Naive thymus-derived CD4-positive, alpha-beta T cell (primary cell): ENCODE measurements around the gene CHAT. TPM values are rescaled to one million over a fixed set of nuclear protein-coding genes. Genes with fewer than 3 reads are reported as not detected.

ENCODE experiments used
- ATAC-seq: fragments of 150-1000 bp; cut with Tn5 transposase; 2 replicates; pipeline ENCODE4 v1.10.0; 2021; ENCODE audit warnings: mild to moderate bottlenecking, moderate library complexity
- CTCF ChIA-PET: fragments of 350-600 bp; sonication (Branson Sonifier 250); formaldehyde crosslinking; loops from one replicate; lab custom pipeline; 2021; ENCODE audit warnings: antibody characterized with exemption; lab: Charles Lee
- POLR2A ChIA-PET: fragments of 350-600 bp; sonication (Branson Sonifier 250); formaldehyde crosslinking; loops from one replicate; lab custom pipeline; 2021; ENCODE audit warnings: antibody characterized with exemption, inconsistent platforms; lab: Charles Lee
- DNase-seq, 9 donors: peaks; one replicate each; pipeline versions ENCODE4 v3.0.0 to v3.0.0-alpha.2; 2020 to 2022; ENCODE audit warnings: mixed read lengths in 1 of 9
- H3K27ac ChIP-seq: one replicate; pipeline ENCODE4 v1.7.0; 2013; ENCODE audit warnings: mild to moderate bottlenecking, low read depth, low read length, moderate library complexity
- H3K27me3 ChIP-seq, 2 donors: one replicate each; pipeline ENCODE4 v1.7.0; 2013; ENCODE audit warnings: low read length in 2 of 2, mild to moderate bottlenecking in 2 of 2, moderate library complexity in 2 of 2; ENCODE audit not compliant: control insufficient read depth in 2 of 2, insufficient read depth in 2 of 2
- H3K36me3 ChIP-seq, 3 experiments: 1 replicate in 2 of 3; 2 replicates in 1 of 3; pipeline ENCODE4 v1.7.0; 2013; ENCODE audit warnings: low read length in 3 of 3, mild to moderate bottlenecking in 3 of 3, moderate library complexity in 1 of 3; ENCODE audit not compliant: insufficient read depth in 3 of 3, control insufficient read depth in 2 of 3
- H3K4me1 ChIP-seq, 2 donors: one replicate each; pipeline ENCODE4 v1.7.0; 2013; ENCODE audit warnings: low read length in 2 of 2, mild to moderate bottlenecking in 2 of 2, moderate library complexity in 1 of 2; ENCODE audit not compliant: control insufficient read depth in 2 of 2, insufficient read depth in 2 of 2
- H3K4me3 ChIP-seq: 2 replicates; pipeline ENCODE4 v1.7.0; 2013; ENCODE audit warnings: mild to moderate bottlenecking, low read length
- H3K9me3 ChIP-seq, 3 experiments: 1 replicate in 2 of 3; 2 replicates in 1 of 3; pipeline ENCODE4 v1.7.0; 2013; ENCODE audit warnings: low read length in 3 of 3; ENCODE audit not compliant: control insufficient read depth in 2 of 3
- H3K27ac Mint-ChIP-seq, 9 donors: one replicate each; pipeline ENCODE4 v1.8.0; 2020 to 2022; ENCODE audit warnings: mixed read lengths in 9 of 9, mild to moderate bottlenecking in 8 of 9, moderate library complexity in 5 of 9, inconsistent platforms in 2 of 9
- H3K27me3 Mint-ChIP-seq, 5 donors: one replicate each; pipeline ENCODE4 v1.8.0; 2021 to 2022; ENCODE audit warnings: mixed read lengths in 5 of 5, mild to moderate bottlenecking in 1 of 5
- H3K36me3 Mint-ChIP-seq, 5 donors: one replicate each; pipeline ENCODE4 v1.8.0; 2020 to 2022; ENCODE audit warnings: mixed read lengths in 5 of 5, mild to moderate bottlenecking in 3 of 5, inconsistent platforms in 1 of 5
- H3K4me1 Mint-ChIP-seq, 7 donors: one replicate each; pipeline ENCODE4 v1.8.0; 2020 to 2022; ENCODE audit warnings: mixed read lengths in 7 of 7, mild to moderate bottlenecking in 3 of 7, inconsistent platforms in 1 of 7
- H3K4me3 Mint-ChIP-seq, 10 donors: one replicate each; pipeline ENCODE4 v1.8.0; 2020 to 2022; ENCODE audit warnings: mild to moderate bottlenecking in 10 of 10, mixed read lengths in 10 of 10, moderate library complexity in 6 of 10, inconsistent platforms in 2 of 10
- H3K9me3 Mint-ChIP-seq, 11 donors: one replicate each; pipeline ENCODE4 v1.8.0; 2020 to 2022; ENCODE audit warnings: mixed read lengths in 11 of 11, mild to moderate bottlenecking in 4 of 11, inconsistent platforms in 1 of 11, moderate library complexity in 1 of 11
- intact Hi-C, 2 donors: fragments of 100-400 bp; cut with micrococcal nuclease; formaldehyde crosslinking; loops; one replicate each; pipeline ENCODE4 v1.15.1; 2023
- polyA plus RNA-seq, 2 donors: library from polyadenylated mRNA; unstranded; fragments of 300-500 nt; fragmentation: Illumina TruSeq; gene quantifications; one replicate each; pipeline ENCODE4 v1.2.3, GENCODE V29; 2021
- total RNA-seq, 6 experiments: library from RNA in 5 of 6; stranded (reverse) in 5 of 6; gene quantifications; 1 replicate in 5 of 6; 2 replicates in 1 of 6; pipeline ENCODE4 v1.2.3 and lab custom pipeline; 2021 to 2026

Gene CHAT
- total and polyA plus RNA-seq, 7 experiments from 2014 or later: not detected

- Histone ChIP-seq H3K27me3 (no peaks in the 10 kb centered on the region), H3K4me3 (no peak overlapping the region), H3K36me3 (no peaks in the 10 kb centered on the region), H3K27ac (no peak overlapping the region), H3K9me3 (no peaks in the 10 kb centered on the region), H3K4me1 (no peaks in the 10 kb centered on the region)
- Mint-ChIP-seq H3K4me3 (no peak overlapping the region), H3K27ac (no peak overlapping the region), H3K4me1 (no peaks in the 10 kb centered on the region), H3K36me3 (no peaks in the 10 kb centered on the region), H3K27me3 (peaks cover 0 to 15% (median 1%) of the 10 kb centered on the region in 5 donors), H3K9me3 (no peaks in the 10 kb centered on the region)
- POLR2A ChIA-PET: no interaction called here
- CTCF ChIA-PET: no interaction called here
- ATAC-seq: no peak
- intact Hi-C loops: no loop called here
- DNase-seq: no peak
Measured at GRCh38 chr10:49632406-49633317, 18.8 kb downstream of the CHAT start.

DNA sequence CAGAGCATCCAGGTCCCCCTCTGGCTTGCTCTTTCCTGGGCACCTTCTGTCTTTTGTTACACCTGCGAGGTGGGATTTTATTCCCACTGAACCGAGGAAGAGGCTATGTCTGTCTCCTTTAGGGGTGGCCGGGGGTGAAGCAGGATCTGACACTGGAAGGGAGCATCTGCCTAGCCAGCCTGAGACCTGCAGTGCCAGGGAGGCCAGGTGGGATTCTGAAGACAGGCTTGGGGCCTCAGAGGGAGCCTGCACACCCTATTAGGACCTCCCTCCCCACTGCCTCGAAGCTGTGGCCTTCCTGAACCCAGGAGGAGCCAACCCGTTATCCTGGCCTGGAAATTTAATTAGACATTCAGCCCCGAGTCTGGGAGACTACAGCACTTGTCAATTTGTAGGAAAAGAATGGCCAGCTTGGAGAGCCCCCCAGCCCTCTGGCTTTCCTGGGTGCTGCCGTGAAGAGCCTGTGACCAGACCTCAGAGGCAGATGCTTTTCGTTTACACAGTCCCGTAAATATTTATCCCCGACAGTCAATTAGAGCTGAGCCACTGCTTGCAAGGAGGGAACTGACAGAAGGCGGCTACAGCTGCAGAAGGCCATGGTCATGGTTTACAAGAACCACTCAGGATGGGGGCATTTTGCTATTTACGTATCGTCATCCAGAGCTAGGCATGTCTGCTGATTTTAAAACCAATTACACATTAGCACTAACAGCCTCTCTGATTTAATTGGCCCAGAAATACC, 19.7 kb downstream of the CHAT start:
- Histone ChIP-seq H3K4me3 (no peak overlapping the region), H3K9me3 (no peaks in the 10 kb centered on the region), H3K36me3 (no peaks in the 10 kb centered on the region), H3K27me3 (no peaks in the 10 kb centered on the region), H3K27ac (no peak overlapping the region), H3K4me1 (no peaks in the 10 kb centered on the region)
- Mint-ChIP-seq H3K27ac (no peak overlapping the region), H3K9me3 (peaks cover 0 to 1% (median 0%) of the 10 kb centered on the region in 11 donors), H3K36me3 (no peaks in the 10 kb centered on the region), H3K27me3 (peaks cover 0 to 22% (median under 1%) of the 10 kb centered on the region in 5 donors), H3K4me1 (no peaks in the 10 kb centered on the region), H3K4me3 (no peak overlapping the region)
- DNase-seq (no peak), ATAC-seq (no peak)
- intact Hi-C loops: no loop called here
- ChIA-PET CTCF (no interaction called here), POLR2A (no interaction called here)

DNA sequence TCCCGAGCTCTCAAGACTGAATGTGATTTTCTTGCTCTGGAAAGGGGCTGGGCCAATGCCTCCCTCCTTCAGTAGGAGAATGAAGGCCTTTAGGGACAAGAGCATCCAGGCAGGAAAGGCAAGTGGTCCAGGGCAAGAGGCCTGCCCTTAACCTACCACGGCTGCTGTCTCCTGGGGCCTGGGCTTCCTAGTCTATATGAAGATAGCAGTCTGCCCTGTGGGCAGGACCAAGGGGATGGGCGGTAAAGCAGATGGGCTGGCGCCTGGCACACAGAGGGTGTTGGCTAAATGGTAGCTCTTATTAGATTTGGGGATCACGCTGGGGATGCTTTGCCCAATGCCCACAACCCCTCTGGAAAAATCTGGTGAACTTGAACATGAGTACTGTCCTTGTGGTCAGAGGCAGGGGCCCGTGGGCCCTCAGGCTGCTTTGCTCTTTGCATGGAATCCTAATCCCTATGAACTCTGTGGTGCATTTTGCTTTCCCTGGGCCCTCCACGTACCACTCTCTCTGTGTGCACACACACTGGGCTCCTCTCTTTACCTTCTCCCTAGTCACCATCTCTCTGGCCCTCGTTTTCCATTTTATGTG, 20.3 kb downstream of the CHAT start:
- Histone ChIP-seq H3K27me3 (no peaks in the 10 kb centered on the region), H3K36me3 (no peaks in the 10 kb centered on the region), H3K4me3 (no peak overlapping the region), H3K4me1 (no peaks in the 10 kb centered on the region), H3K27ac (no peak overlapping the region), H3K9me3 (no peaks in the 10 kb centered on the region)
- H3K36me3 Mint-ChIP-seq: no peaks in the 10 kb centered on the region
- H3K27ac Mint-ChIP-seq: no peak overlapping the region
- CTCF ChIA-PET: no interaction called here
- H3K4me3 Mint-ChIP-seq: no peak overlapping the region
- H3K9me3 Mint-ChIP-seq: peaks cover 0 to 1% (median 0%) of the 10 kb centered on the region in 11 donors
- ATAC-seq (no peak), DNase-seq (no peak)
- intact Hi-C loops: no loop called here
- no peaks in the 10 kb centered on the region for H3K4me1 Mint-ChIP-seq
- POLR2A ChIA-PET: no interaction called here
- H3K27me3 Mint-ChIP-seq: peaks cover 0 to 24% (median 0%) of the 10 kb centered on the region in 5 donors

DNA sequence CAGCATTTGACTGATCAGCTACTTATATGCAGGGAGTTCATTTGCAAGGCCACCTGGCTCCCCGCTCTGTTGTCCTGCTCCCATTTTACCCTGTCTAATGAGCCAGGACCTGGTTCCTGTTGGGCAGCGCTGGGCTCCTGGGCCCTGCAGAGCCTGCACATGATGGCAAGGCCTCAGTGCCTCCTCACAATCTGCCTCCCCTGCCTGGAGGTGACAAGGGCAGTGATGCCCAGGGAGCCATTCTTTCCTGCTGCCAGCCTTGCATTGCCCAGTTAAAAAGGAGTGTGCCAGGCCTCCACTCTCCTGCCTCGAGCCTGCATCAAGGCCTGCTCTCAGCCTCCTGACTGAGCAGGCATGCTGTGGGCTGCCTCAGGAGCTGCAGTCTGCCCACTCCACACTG, 28.5 kb downstream of the CHAT start:
- Mint-ChIP-seq H3K9me3 (peaks cover 0 to 2% (median 0%) of the 10 kb centered on the region in 11 donors), H3K4me1 (no peaks in the 10 kb centered on the region), H3K27ac (no peak overlapping the region), H3K27me3 (peaks cover 19 to 52% (median 33%) of the 10 kb centered on the region in 5 donors), H3K4me3 (no peak overlapping the region), H3K36me3 (no peaks in the 10 kb centered on the region)
- ChIA-PET POLR2A (no interaction called here), CTCF (no interaction called here)
- intact Hi-C loops: no loop called here
- Histone ChIP-seq H3K27me3 (no peaks in the 10 kb centered on the region), H3K27ac (no peak overlapping the region), H3K4me1 (no peaks in the 10 kb centered on the region), H3K4me3 (no peak overlapping the region), H3K9me3 (no peaks in the 10 kb centered on the region), H3K36me3 (no peaks in the 10 kb centered on the region)
- DNase-seq (no peak), ATAC-seq (no peak)

GRCh38 chr10:49643241-49644034, 29.6 kb downstream of the CHAT start:
- Mint-ChIP-seq H3K27ac (no peak overlapping the region), H3K27me3 (peaks cover 9 to 47% (median 35%) of the 10 kb centered on the region in 5 donors), H3K36me3 (no peaks in the 10 kb centered on the region), H3K4me3 (no peak overlapping the region), H3K9me3 (peaks cover 0 to 2% (median 0%) of the 10 kb centered on the region in 11 donors), H3K4me1 (peaks cover 0 to 3% (median 0%) of the 10 kb centered on the region in 7 donors)
- Histone ChIP-seq H3K27me3 (no peaks in the 10 kb centered on the region), H3K4me1 (no peaks in the 10 kb centered on the region), H3K9me3 (no peaks in the 10 kb centered on the region), H3K36me3 (no peaks in the 10 kb centered on the region), H3K27ac (no peak overlapping the region), H3K4me3 (no peak overlapping the region)
- ATAC-seq: no peak
- intact Hi-C loops: no loop called here
- POLR2A ChIA-PET: no interaction called here
- no peak for DNase-seq
- CTCF ChIA-PET: no interaction called here

GRCh38 chr10:49644035-49644646, 30.3 kb downstream of the CHAT start:
- Histone ChIP-seq H3K27ac (no peak overlapping the region), H3K4me3 (no peak overlapping the region), H3K27me3 (no peaks in the 10 kb centered on the region), H3K9me3 (no peaks in the 10 kb centered on the region), H3K4me1 (no peaks in the 10 kb centered on the region), H3K36me3 (no peaks in the 10 kb centered on the region)
- Mint-ChIP-seq H3K4me3 (no peak overlapping the region), H3K27ac (no peak overlapping the region), H3K36me3 (no peaks in the 10 kb centered on the region), H3K9me3 (peaks cover 0 to 2% (median 0%) of the 10 kb centered on the region in 11 donors), H3K27me3 (peaks cover 7 to 47% (median 35%) of the 10 kb centered on the region in 5 donors), H3K4me1 (peaks cover 0 to 10% (median 0%) of the 10 kb centered on the region in 7 donors)
- intact Hi-C loops: no loop called here
- ATAC-seq (no peak), DNase-seq (no peak)
- ChIA-PET CTCF (no interaction called here), POLR2A (no interaction called here)
